ENCODE data around the gene USP9Y.

DNA sequence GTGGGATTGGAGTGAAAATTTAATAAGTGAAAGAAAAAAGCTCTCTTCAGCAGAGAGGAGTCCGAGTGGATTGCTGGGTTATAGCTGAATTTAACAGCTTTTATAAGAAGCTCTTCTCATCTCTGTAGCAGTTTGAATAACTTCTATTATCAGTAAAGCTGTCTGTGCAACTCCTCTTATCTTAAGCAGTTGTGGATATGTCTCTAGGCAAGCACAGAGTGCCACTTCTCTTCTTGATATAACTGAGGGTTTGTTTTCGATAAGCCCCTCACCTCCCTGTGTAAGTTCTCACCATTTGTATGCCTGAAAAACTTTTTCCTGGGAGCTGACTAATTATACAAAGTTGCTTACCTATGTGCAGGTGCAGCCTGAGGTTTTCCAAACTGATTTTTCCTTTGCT is 43.1 kb downstream of the USP9Y start:
- TF ChIP-seq POLR2A (IDR thresholded peaks at IDR 0.05): no peak
- TF ChIP-seq POLR2AphosphoS5 (IDR thresholded peaks at IDR 0.05): no peak

Measured in spleen (tissue), 3 donors.